OCI-LY1 (cell line): ENCODE results near the gene RAB21.

ENCODE experiments used
- H2AFZ ChIP-seq: fragments of 200-600 bp; sonication (generic), shearing (Covaris generic); 2 replicates; pipeline ENCODE4 v1.6.0; 2014; ENCODE audit warnings: antibody characterized with exemption, mild to moderate bottlenecking, low read length
- H3F3A ChIP-seq: fragments of 200-600 bp; sonication (generic), shearing (Covaris generic); 2 replicates; pipeline ENCODE4 v1.6.0; 2014; ENCODE audit warnings: mild to moderate bottlenecking, antibody characterized with exemption, low read length, moderate library complexity; ENCODE audit not compliant: insufficient read depth
- H3K27ac ChIP-seq: fragments of 200-600 bp; sonication (generic); 2 replicates; pipeline ENCODE4 v1.5.1; 2014; ENCODE audit warnings: low read length, mixed run types, mild to moderate bottlenecking, low read depth; ENCODE audit not compliant: poor library complexity, severe bottlenecking
- H3K27me3 ChIP-seq: fragments of 200-600 bp; sonication (generic); 2 replicates; pipeline ENCODE4 v1.6.0; 2014; ENCODE audit warnings: antibody characterized with exemption, mild to moderate bottlenecking, low read length, moderate library complexity; ENCODE audit not compliant: insufficient read depth
- H3K36me3 ChIP-seq: fragments of 200-600 bp; sonication (generic); 2 replicates; pipeline ENCODE4 v1.6.1; 2014; ENCODE audit warnings: mild to moderate bottlenecking, antibody characterized with exemption, low read length, moderate library complexity, mixed read lengths; ENCODE audit not compliant: insufficient read depth
- H3K4me1 ChIP-seq: fragments of 200-600 bp; sonication (generic); 2 replicates; pipeline ENCODE4 v1.5.1; 2014; ENCODE audit warnings: mild to moderate bottlenecking, low read length, moderate library complexity; ENCODE audit not compliant: insufficient read depth, severe bottlenecking
- H3K4me2 ChIP-seq: fragments of 200-600 bp; sonication (generic), shearing (Covaris generic); 2 replicates; pipeline ENCODE4 v1.6.1; 2014; ENCODE audit warnings: low read length
- H3K4me3 ChIP-seq: fragments of 200-600 bp; sonication (generic); 2 replicates; pipeline ENCODE4 v1.5.1; 2014; ENCODE audit warnings: low read length, low read depth, mild to moderate bottlenecking, mixed read lengths; ENCODE audit not compliant: poor library complexity, severe bottlenecking
- H3K79me2 ChIP-seq: fragments of 200-600 bp; shearing (Covaris generic); 2 replicates; pipeline ENCODE4 v1.6.1; 2016; ENCODE audit warnings: mixed run types, low read length, mixed read lengths; ENCODE audit not compliant: insufficient read depth
- H3K9ac ChIP-seq: fragments of 200-600 bp; sonication (generic), shearing (Covaris generic); 2 replicates; pipeline ENCODE4 v1.6.1; 2014; ENCODE audit warnings: mild to moderate bottlenecking, low read length, mixed read lengths
- H3K9me2 ChIP-seq: fragments of 200-600 bp; sonication (generic), shearing (Covaris generic); 2 replicates; pipeline ENCODE4 v1.6.1; 2014; ENCODE audit warnings: low read depth, mild to moderate bottlenecking, low read length, mixed read lengths
- H3K9me3 ChIP-seq: fragments of 200-600 bp; shearing (Covaris generic); 2 replicates; pipeline ENCODE4 v1.6.1; 2014; ENCODE audit warnings: low read length, mixed read lengths
- H4K20me1 ChIP-seq: fragments of 200-600 bp; sonication (generic), shearing (Covaris generic); 2 replicates; pipeline ENCODE4 v1.6.0; 2016; ENCODE audit warnings: mild to moderate bottlenecking, low read length; ENCODE audit not compliant: insufficient read depth
- CTCF ChIP-seq: fragments of 200-600 bp; sonication (generic), shearing (Covaris generic); IDR thresholded peaks from 2 replicates; pipeline ENCODE4 v1.5.1; 2017; ENCODE audit warnings: mild to moderate bottlenecking, antibody characterized with exemption, low read length, moderate library complexity, mixed read lengths
- EZH2 ChIP-seq: fragments of 200-600 bp; sonication (generic), shearing (Covaris generic); IDR thresholded peaks from 2 replicates; pipeline ENCODE4 v1.8.0; 2017; ENCODE audit warnings: borderline replicate concordance, mixed run types, mild to moderate bottlenecking, antibody characterized with exemption, low read length, moderate library complexity, mixed read lengths

RAB21 gene

GRCh38 chr12:71732357-71732712, 22.3 kb upstream of the RAB21 start:
- H3F3A ChIP-seq = no peaks in the 10 kb centered on the region
- no peaks in the 10 kb centered on the region for H3K36me3 ChIP-seq
- H3K4me1 ChIP-seq = peaks cover 26% of the 10 kb centered on the region
- H4K20me1 ChIP-seq = no peaks in the 10 kb centered on the region
- no peaks in the 10 kb centered on the region for H3K9me3 ChIP-seq
- no peaks in the 10 kb centered on the region for H3K79me2 ChIP-seq
- peak overlapping the region; percentile 85 for H3K4me2 ChIP-seq
- H3K27me3 ChIP-seq = no peaks in the 10 kb centered on the region
- H3K9ac ChIP-seq = peak overlapping the region; percentile 61
- peak overlapping the region; percentile 87 for H2AFZ ChIP-seq
- no peaks in the 10 kb centered on the region for H3K9me2 ChIP-seq
- H3K4me3 ChIP-seq = peak overlapping the region; percentile 55
- TF ChIP-seq CTCF (no peak), EZH2 (no peak)
- H3K27ac ChIP-seq = no peak overlapping the region

- Histone ChIP-seq H3K36me3 (no peaks in the 10 kb centered on the region), H4K20me1 (no peaks in the 10 kb centered on the region), H3K4me1 (peaks cover 22% of the 10 kb centered on the region), H2AFZ (peak overlapping the region; percentile 74), H3K9me3 (no peaks in the 10 kb centered on the region), H3F3A (no peaks in the 10 kb centered on the region), H3K9me2 (no peaks in the 10 kb centered on the region), H3K27ac (no peak overlapping the region), H3K27me3 (no peaks in the 10 kb centered on the region), H3K4me2 (no peak overlapping the region), H3K4me3 (no peak overlapping the region), H3K9ac (no peak overlapping the region), H3K79me2 (no peaks in the 10 kb centered on the region)
- TF ChIP-seq CTCF = no peak
- TF ChIP-seq EZH2 = no peak
These were observed 17.5 kb upstream of the RAB21 start for GRCh38 chr12:71737197-71737596.

GRCh38 chr12:71742998-71743397, 11.7 kb upstream of the RAB21 start:
- H3K4me1 ChIP-seq = peaks cover 5% of the 10 kb centered on the region
- no peak overlapping the region for H3K4me2 ChIP-seq
- no peak overlapping the region for H3K4me3 ChIP-seq
- H3K79me2 ChIP-seq = no peaks in the 10 kb centered on the region
- no peak for TF ChIP-seq CTCF
- TF ChIP-seq EZH2 = no peak
- no peaks in the 10 kb centered on the region for H3K9me2 ChIP-seq
- no peaks in the 10 kb centered on the region for H3K9me3 ChIP-seq
- no peak overlapping the region for H2AFZ ChIP-seq
- no peak overlapping the region for H3K9ac ChIP-seq
- no peaks in the 10 kb centered on the region for H3K36me3 ChIP-seq
- H4K20me1 ChIP-seq = no peaks in the 10 kb centered on the region
- no peaks in the 10 kb centered on the region for H3K27me3 ChIP-seq
- H3F3A ChIP-seq = no peaks in the 10 kb centered on the region
- H3K27ac ChIP-seq = no peak overlapping the region
